Breast epithelium (tissue), 4 donors: ENCODE data around the gene GNB4. TPM values are rescaled to one million over a fixed set of nuclear protein-coding genes. Genes with fewer than 3 reads are reported as not detected.

ENCODE experiments used
- DNase-seq, 2 donors: peaks; one replicate each; pipeline ENCODE4 v3.0.0-alpha.2; 2019; ENCODE audit warnings: low spot score in 2 of 2
- H3K27ac ChIP-seq, 2 donors: fragments of 200-600 bp; sonication (generic) in 1 of 2; one replicate each; pipeline ENCODE4 v1.5.1; 2016 to 2019; ENCODE audit warnings: mild to moderate bottlenecking in 1 of 2
- H3K27me3 ChIP-seq, 2 donors: fragments of 200-600 bp; sonication (generic) in 1 of 2; one replicate each; pipeline versions ENCODE4 v1.5.1 to v1.6.0; 2017 to 2019; ENCODE audit warnings: control low read depth in 1 of 2, mild to moderate bottlenecking in 1 of 2
- H3K36me3 ChIP-seq: fragments of 200-600 bp; one replicate; pipeline ENCODE4 v1.5.1; 2019
- H3K4me1 ChIP-seq, 2 donors: fragments of 200-600 bp; sonication (generic); one replicate each; pipeline ENCODE4 v1.5.1; 2016 to 2019; ENCODE audit warnings: control low read depth in 1 of 2
- H3K4me3 ChIP-seq, 3 donors: fragments of 200-600 bp; sonication (generic); 1 replicate in 2 of 3; 2 replicates in 1 of 3; pipeline ENCODE4 v1.5.1; 2016 to 2019; ENCODE audit warnings: mild to moderate bottlenecking in 3 of 3, moderate library complexity in 2 of 3
- H3K9me3 ChIP-seq, 2 donors: fragments of 200-600 bp; sonication (generic) in 1 of 2; one replicate each; pipeline ENCODE4 v1.5.1; 2016 to 2019; ENCODE audit warnings: control low read depth in 1 of 2
- CTCF ChIP-seq, 3 donors: fragments of 450-650 bp; IDR thresholded peaks; one replicate each; pipeline ENCODE4 v1.5.1; 2016 to 2017; ENCODE audit warnings: antibody characterized with exemption in 3 of 3, mild to moderate bottlenecking in 3 of 3, moderate library complexity in 3 of 3
- POLR2A ChIP-seq: fragments of 450-650 bp; IDR thresholded peaks from one replicate; pipeline ENCODE4 v1.6.1; 2016; ENCODE audit warnings: antibody characterized with exemption, mild to moderate bottlenecking, moderate library complexity
- POLR2AphosphoS5 ChIP-seq, 3 donors: sonication (generic); formaldehyde crosslinking; IDR thresholded peaks; one replicate each; pipeline ENCODE4 v1.6.1; 2017; ENCODE audit warnings: antibody characterized with exemption in 3 of 3
- intact Hi-C: fragments of 100-400 bp; cut with DNase I; formaldehyde crosslinking; loops from one replicate; pipeline ENCODE4 v1.15.1; 2023; ENCODE audit warnings: low total_unique reads
- total RNA-seq, 3 donors: library from RNA; depleted of rRNA; stranded (reverse); fragments of >200 nt; gene quantifications; one replicate each; pipeline ENCODE4 v1.1.0, GENCODE V29; 2016

Gene GNB4
- total RNA-seq, 3 donors from 2014 or later, result 23.8 to 38.7 (median 29.6) TPM

- intact Hi-C loops, result no loop called here
- no peak for DNase-seq
- no peak overlapping the region for H3K27ac ChIP-seq
- no peaks in the 10 kb centered on the region for H3K27me3 ChIP-seq
- no peak overlapping the region for H3K4me3 ChIP-seq
- no peaks in the 10 kb centered on the region for H3K36me3 ChIP-seq
- no peak for TF ChIP-seq POLR2A
- no peak for TF ChIP-seq CTCF (IDR thresholded peaks at IDR 0.05)
- no peak for TF ChIP-seq POLR2AphosphoS5 (IDR thresholded peaks at IDR 0.05)
- H3K9me3 ChIP-seq, result no peaks in the 10 kb centered on the region
- no peaks in the 10 kb centered on the region for H3K4me1 ChIP-seq
Measured at GRCh38 chr3:179404307-179404706, 47.0 kb downstream of the GNB4 start.

GRCh38 chr3:179402963-179403362 is 48.3 kb downstream of the GNB4 start:
- Histone ChIP-seq H3K4me1 (no peaks in the 10 kb centered on the region), H3K27ac (no peak overlapping the region), H3K4me3 (no peak overlapping the region), H3K36me3 (no peaks in the 10 kb centered on the region), H3K27me3 (no peaks in the 10 kb centered on the region), H3K9me3 (no peaks in the 10 kb centered on the region)
- intact Hi-C loops, result no loop called here
- DNase-seq, result no peak
- TF ChIP-seq CTCF (IDR thresholded peaks at IDR 0.05) (no peak), POLR2AphosphoS5 (IDR thresholded peaks at IDR 0.05) (no peak), POLR2A (no peak)

- no peaks in the 10 kb centered on the region for H3K27me3 ChIP-seq
- H3K36me3 ChIP-seq, result no peaks in the 10 kb centered on the region
Measured at GRCh38 chr3:179401561-179401960, 49.7 kb downstream of the GNB4 start.

GRCh38 chr3:179398574-179399231 is 52.6 kb downstream of the GNB4 start:
- intact Hi-C loops, result no loop called here
- TF ChIP-seq CTCF (IDR thresholded peaks at IDR 0.05) (no peak), POLR2AphosphoS5 (IDR thresholded peaks at IDR 0.05) (no peak)
- no peak overlapping the region for H3K27ac ChIP-seq

More at GRCh38 chr3:179401561-179401960, 49.7 kb downstream of the GNB4 start:
- no peaks in the 10 kb centered on the region for H3K4me1 ChIP-seq
- TF ChIP-seq POLR2A (no peak), CTCF (IDR thresholded peaks at IDR 0.05) (no peak), POLR2AphosphoS5 (IDR thresholded peaks at IDR 0.05) (no peak)
- no peak overlapping the region for H3K4me3 ChIP-seq
- intact Hi-C loops, result no loop called here
- H3K27ac ChIP-seq, result no peak overlapping the region
- no peaks in the 10 kb centered on the region for H3K9me3 ChIP-seq
- no peak for DNase-seq

GRCh38 chr3:179391906-179392305 is 59.4 kb downstream of the GNB4 start:
- intact Hi-C loops, result no loop called here
- Histone ChIP-seq H3K27ac (no peak overlapping the region), H3K4me1 (no peaks in the 10 kb centered on the region), H3K4me3 (no peak overlapping the region), H3K9me3 (no peaks in the 10 kb centered on the region), H3K36me3 (no peaks in the 10 kb centered on the region), H3K27me3 (no peaks in the 10 kb centered on the region)
- TF ChIP-seq CTCF (IDR thresholded peaks at IDR 0.05) (no peak), POLR2AphosphoS5 (IDR thresholded peaks at IDR 0.05) (no peak), POLR2A (no peak)
- no peak for DNase-seq

More at GRCh38 chr3:179398574-179399231, 52.6 kb downstream of the GNB4 start:
- Histone ChIP-seq H3K4me3 (no peak overlapping the region), H3K27me3 (no peaks in the 10 kb centered on the region), H3K36me3 (no peaks in the 10 kb centered on the region), H3K9me3 (no peaks in the 10 kb centered on the region), H3K4me1 (no peaks in the 10 kb centered on the region)
- DNase-seq, result no peak
